K562 (cell line): ENCODE measurements around the gene CBX8. TPM values are rescaled to one million over a fixed set of nuclear protein-coding genes. Genes with fewer than 3 reads are reported as not detected.
A peak's percentile ranks its signal among the peaks of the same experiment; 100 is the strongest.

Experiments used
- ATAC-seq: fragments of 200-7000 bp; cut with Tn5 transposase; 3 replicates; pipeline ENCODE4 v1.9.1; 2020; ENCODE audit warnings: moderate library complexity
- BruUV-seq: library from RNA; stranded (reverse); fragments of 400-500 nt; replicated peaks from 2 replicates; lab custom pipeline; 2021; lab: Mats Ljungman, UMichigan
- CTCF ChIA-PET: fragments of 300-600 bp; formaldehyde crosslinking; extraction: SDS; loops from one replicate; lab custom pipeline; 2021; ENCODE audit warnings: low intra/inter-chr PET ratio; lab: Yijun Ruan, JAX
- POLR2A ChIA-PET: fragments of 300-600, 350-650 bp; sonication (Branson Sonifier 250); formaldehyde crosslinking; extraction: SDS; loops from one replicate; lab custom pipeline; 2021; ENCODE audit warnings: antibody characterized with exemption, inconsistent platforms; lab: Yijun Ruan, JAX
- DNase-seq, 4 experiments: peaks; one replicate each; pipeline versions ENCODE4 v3.0.0 to v3.0.0-alpha.2; 2011 to 2018; ENCODE audit warnings: low spot score in 3 of 4, mixed read lengths in 3 of 4; ENCODE audit errors: extremely low read depth in 1 of 4
- FAIRE-seq: peaks from 2 replicates; lab custom pipeline; 2011; peaks lifted over from hg19 to GRCh38; lab: Jason Lieb, UNC
- H2AFZ ChIP-seq: 2 replicates; pipeline ENCODE4 v1.6.0; 2011; ENCODE audit warnings: low read depth, low read length, control low read depth, inconsistent platforms
- H3K27ac ChIP-seq: fragments of 200-600 bp; 3 replicates; pipeline ENCODE4 v1.8.0; 2011; ENCODE audit warnings: low read depth, mild to moderate bottlenecking, control low read depth, inconsistent platforms, low read length, moderate library complexity, mixed read lengths; ENCODE audit errors: extremely low read depth
- H3K27me3 ChIP-seq, 2 experiments: fragments of 300-600 bp in 1 of 2; 2 replicates in 1 of 2; 3 replicates in 1 of 2; pipeline versions ENCODE4 v1.6.0 to v1.8.0; 2011; ENCODE audit warnings: inconsistent platforms in 2 of 2, low read length in 2 of 2, mild to moderate bottlenecking in 1 of 2, mixed read lengths in 1 of 2, moderate library complexity in 1 of 2; ENCODE audit not compliant: control insufficient read depth in 2 of 2, insufficient read depth in 2 of 2
- H3K36me3 ChIP-seq: fragments of 300-600 bp; 3 replicates; pipeline ENCODE4 v1.8.0; 2011; ENCODE audit warnings: mild to moderate bottlenecking, low read length, inconsistent platforms; ENCODE audit not compliant: control insufficient read depth, insufficient read depth
- H3K4me1 ChIP-seq, 2 experiments: fragments of 200-600 bp in 1 of 2; replicated peaks in 1 of 2; 2 replicates in 1 of 2; 3 replicates in 1 of 2; pipeline versions ENCODE4 v1.5.1 to v1.8.0; 2011; ENCODE audit warnings: inconsistent platforms in 2 of 2, low read length in 2 of 2, mild to moderate bottlenecking in 1 of 2, mixed read lengths in 1 of 2, moderate library complexity in 1 of 2; ENCODE audit not compliant: control insufficient read depth in 2 of 2, insufficient read depth in 2 of 2
- H3K4me2 ChIP-seq: 2 replicates; pipeline ENCODE4 v1.6.1; 2011; ENCODE audit warnings: low read length, control low read depth, inconsistent platforms, mixed read lengths; ENCODE audit not compliant: insufficient read depth
- H3K4me3 ChIP-seq: fragments of 200-600 bp; sonication (generic), shearing (Covaris generic); 2 replicates; pipeline ENCODE4 v1.5.1; 2016; ENCODE audit warnings: control low read depth, inconsistent platforms
- H3K79me2 ChIP-seq: fragments of 200-600 bp; 3 replicates; pipeline ENCODE4 v1.8.0; 2011; ENCODE audit warnings: low read length, inconsistent platforms; ENCODE audit not compliant: control insufficient read depth, insufficient read depth
- H3K9ac ChIP-seq, 2 experiments: 2 replicates each; pipeline versions ENCODE4 v1.6.0 to v1.6.1; 2011; ENCODE audit warnings: low read depth in 2 of 2, low read length in 2 of 2, control low read depth in 1 of 2, inconsistent platforms in 1 of 2, mild to moderate bottlenecking in 1 of 2, mixed read lengths in 1 of 2; ENCODE audit not compliant: insufficient read depth in 1 of 2
- H3K9me1 ChIP-seq: one replicate; pipeline ENCODE4 v1.6.0; 2011; ENCODE audit warnings: inconsistent platforms, mild to moderate bottlenecking, low read length, moderate library complexity; ENCODE audit not compliant: control insufficient read depth, insufficient read depth
- H3K9me3 ChIP-seq: replicated peaks from 2 replicates; pipeline ENCODE4 v1.5.1; 2011; ENCODE audit warnings: low read depth, low read length, inconsistent platforms; ENCODE audit not compliant: control insufficient read depth, insufficient read depth
- H4K20me1 ChIP-seq: replicated peaks from 2 replicates; pipeline ENCODE4 v1.6.1; 2011; ENCODE audit warnings: low read length, inconsistent platforms, mixed read lengths; ENCODE audit not compliant: control insufficient read depth, insufficient read depth
- CUX1 ChIP-seq: fragments of 200-800 bp; sonication (Bioruptor generic); IDR thresholded peaks from 2 replicates; pipeline ENCODE4 v1.6.1; 2016; ENCODE audit warnings: missing genetic modification characterization, missing compliant biosample characterization
- KLF13 ChIP-seq: fragments of 450-650 bp; IDR thresholded peaks from 2 replicates; pipeline ENCODE4 v1.6.1; 2016; ENCODE audit warnings: missing genetic modification characterization, low read depth, mild to moderate bottlenecking, missing compliant biosample characterization, moderate library complexity, borderline replicate concordance
- NR2F6 ChIP-seq: fragments of 450-650 bp; formaldehyde crosslinking; IDR thresholded peaks from 2 replicates; pipeline ENCODE4 v1.4.0; 2020; ENCODE audit warnings: mild to moderate bottlenecking
- NRF1 ChIP-seq, 2 experiments: fragments of 450-650 bp; IDR thresholded peaks in 1 of 2; conservative IDR thresholded peaks in 1 of 2; 2 replicates each; pipeline ENCODE4 v1.6.1; 2014; ENCODE audit warnings: mild to moderate bottlenecking in 2 of 2
- POLR2G ChIP-seq: fragments of 200-400 bp; formaldehyde crosslinking; IDR thresholded peaks from 2 replicates; pipeline ENCODE4 v1.6.1; 2017; ENCODE audit warnings: low read depth, mild to moderate bottlenecking, antibody characterized with exemption, low read length, moderate library complexity
- RBFOX2 ChIP-seq: fragments of 200-400 bp; formaldehyde crosslinking; IDR thresholded peaks from 2 replicates; pipeline ENCODE4 v1.6.1; 2017; ENCODE audit warnings: low read depth, mild to moderate bottlenecking, low read length, moderate library complexity
- SMARCE1 ChIP-seq: fragments of 450-650 bp; IDR thresholded peaks from 2 replicates; pipeline ENCODE4 v1.7.1; 2016; ENCODE audit warnings: mild to moderate bottlenecking
- SOX6 ChIP-seq: fragments of 450-650 bp; IDR thresholded peaks from 2 replicates; pipeline ENCODE4 v1.6.1; 2014; ENCODE audit warnings: mild to moderate bottlenecking
- SUPT5H ChIP-seq: fragments of 450-650 bp; IDR thresholded peaks from 2 replicates; pipeline ENCODE4 v1.6.1; 2016
- ZBTB1 ChIP-seq: sonication (generic); formaldehyde crosslinking; IDR thresholded peaks from 2 replicates; pipeline ENCODE4 v1.8.1; 2023; ENCODE audit warnings: missing genetic modification reagents, low read depth, mild to moderate bottlenecking, borderline replicate concordance
- ZNF175 ChIP-seq: fragments of 200-800 bp; sonication (Bioruptor generic); IDR thresholded peaks from 2 replicates; pipeline ENCODE4 v1.6.1; 2016; ENCODE audit warnings: low read depth, mild to moderate bottlenecking, missing genetic modification characterization, missing compliant biosample characterization
- ZNF431 ChIP-seq: sonication (generic); formaldehyde crosslinking; IDR thresholded peaks from 2 replicates; pipeline ENCODE4 v1.8.0; 2022; ENCODE audit warnings: mild to moderate bottlenecking, missing genetic modification reagents
- ZNF583 ChIP-seq: fragments of 250-450 bp; sonication (Bioruptor Pico); IDR thresholded peaks from 2 replicates; pipeline ENCODE4 v1.4.0; 2020
- WGBS: fragments of 100-300 bp; shearing (Covaris generic); methylation state at CpG from one replicate; pipeline ENCODE4 v1.1.6; 2016; ENCODE audit warnings: low coverage, mixed read lengths; ENCODE audit not compliant: insufficient coverage; ENCODE audit errors: missing lambda C conversion rate; 5-methylcytosine and 5-hydroxymethylcytosine counted together
- in situ Hi-C: fragments of 300-500 bp; cut with MboI; formaldehyde crosslinking; loops from 4 replicates; pipeline ENCODE4 v1.15.0; 2018; ENCODE audit warnings: inconsistent platforms, mixed read lengths
- intact Hi-C: fragments of 100-400 bp; cut with micrococcal nuclease; formaldehyde crosslinking; loops from 2 replicates; pipeline ENCODE4 v1.14.2; 2022
- polyA plus RNA-seq, 8 experiments: library from polyadenylated mRNA; depleted of rRNA in 4 of 8; stranded (reverse) in 5 of 8; unstranded in 3 of 8; fragments of >200 nt; fragmentation: Nextera tagmentation in 2 of 8; fragmentation: Illumina TruSeq in 1 of 8; extraction: Ambion mirVana in 2 of 8; extraction: Trizol in 1 of 8; gene quantifications; 2 replicates each; pipeline versions ENCODE4 v1.2.1 to v1.2.3, GENCODE V29; 2011 to 2014; ENCODE audit warnings: inconsistent platforms in 1 of 8, missing spikeins in 1 of 8
- total RNA-seq, 7 experiments: library from RNA; depleted of rRNA in 6 of 7; stranded (reverse); fragments of >200 nt in 6 of 7; fragmentation: Illumina TruSeq in 2 of 7; extraction: Trizol in 2 of 7; gene quantifications; 2 replicates each; pipeline versions ENCODE4 v1.2.1 to v1.2.3, GENCODE V29; 2011 to 2021; ENCODE audit warnings: low replicate concordance in 1 of 7
- TF ChIP-seq, protein P1 (sequence below): fragments of 250-450 bp; sonication (Bioruptor Pico); IDR thresholded peaks from 2 replicates; pipeline ENCODE4 v1.8.0; 2022; ENCODE audit warnings: inconsistent platforms, mild to moderate bottlenecking, moderate library complexity, borderline replicate concordance
- TF ChIP-seq, protein P2 (sequence below): fragments of 250-450 bp; sonication (Bioruptor Pico); IDR thresholded peaks from 2 replicates; pipeline ENCODE4 v1.8.0; 2021; ENCODE audit warnings: moderate library complexity, mild to moderate bottlenecking, inconsistent platforms

Gene CBX8
- total and polyA plus RNA-seq, 9 of the 15 experiments (the other 6 are each of a cell fraction or from before 2014, with no cell fraction given), result 0.08 to 11.9 (median 2.6) TPM

DNA sequence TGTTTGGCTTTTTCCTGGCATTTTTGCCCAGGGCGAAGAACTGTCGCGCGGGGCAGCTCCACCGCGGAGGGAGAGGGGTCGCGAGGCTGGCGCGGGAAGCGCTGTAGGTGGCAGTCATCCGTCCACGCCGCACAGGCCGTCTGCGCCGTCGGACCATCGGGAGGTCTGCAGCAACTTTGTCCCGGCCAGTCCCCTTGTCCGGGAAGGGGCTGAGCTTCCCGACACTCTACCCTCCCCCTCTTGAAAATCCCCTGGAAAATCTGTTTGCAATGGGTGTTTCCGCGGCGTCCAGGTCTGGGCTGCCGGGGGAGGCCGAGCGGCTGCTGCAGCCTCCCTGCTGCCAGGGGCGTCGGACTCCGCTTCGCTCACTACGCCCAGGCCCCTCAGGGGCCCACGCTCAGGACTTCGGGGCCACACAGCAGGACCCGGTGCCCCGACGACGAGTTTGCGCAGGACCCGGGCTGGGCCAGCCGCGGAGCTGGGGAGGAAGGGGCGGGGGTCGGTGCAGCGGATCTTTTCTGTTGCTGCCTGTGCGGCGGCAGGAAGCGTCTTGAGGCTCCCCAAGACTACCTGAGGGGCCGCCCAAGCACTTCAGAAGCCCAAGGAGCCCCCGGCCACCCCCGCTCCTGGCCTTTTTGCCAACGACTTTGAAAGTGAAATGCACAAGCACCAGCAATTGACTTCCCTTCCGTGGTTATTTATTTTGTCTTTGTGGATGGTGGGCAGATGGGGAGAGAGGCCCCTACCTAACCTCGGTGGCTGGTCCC is 44.7 kb upstream of the CBX8 start:
- H3K4me3 ChIP-seq, result no peak overlapping the region
- peaks cover 21% of the 10 kb centered on the region for H3K79me2 ChIP-seq
- H3K9ac ChIP-seq, result no peak overlapping the region; a peak in 1 of 4 replicates
- peaks cover 6% of the 10 kb centered on the region for H4K20me1 ChIP-seq
- H2AFZ ChIP-seq, result no peak overlapping the region
- no peaks in the 10 kb centered on the region for H3K9me3 ChIP-seq
- H3K36me3 ChIP-seq, result peaks cover 12% of the 10 kb centered on the region; the same call in 1 of the 3 replicates
- FAIRE-seq, result no peak
- intact Hi-C loops, result no loop called here
- in situ Hi-C loops, result no loop called here
- peaks cover 1% of the 10 kb centered on the region for H3K9me1 ChIP-seq
- 82% methylated on average over 10 of the region's 55 CpGs for WGBS
- ChIA-PET CTCF (no interaction called here), POLR2A (interaction anchor here (0.5 to 17.8 kb wide), 5 partner anchors 8 to 75 kb away, joined by 3 to 386 read pairs (median 4); no protein-coding TSS in a partner anchor)
- ATAC-seq, result no peak
- peaks cover 23 to 79% of the 10 kb centered on the region in 2 experiments for H3K4me1 ChIP-seq
- no peaks in the 10 kb centered on the region for H3K27me3 ChIP-seq
- H3K4me2 ChIP-seq, result no peak overlapping the region
- no peak for DNase-seq
- no TSS peak for BruUV-seq
- no peak overlapping the region for H3K27ac ChIP-seq
- TF ChIP-seq, protein P1, sequence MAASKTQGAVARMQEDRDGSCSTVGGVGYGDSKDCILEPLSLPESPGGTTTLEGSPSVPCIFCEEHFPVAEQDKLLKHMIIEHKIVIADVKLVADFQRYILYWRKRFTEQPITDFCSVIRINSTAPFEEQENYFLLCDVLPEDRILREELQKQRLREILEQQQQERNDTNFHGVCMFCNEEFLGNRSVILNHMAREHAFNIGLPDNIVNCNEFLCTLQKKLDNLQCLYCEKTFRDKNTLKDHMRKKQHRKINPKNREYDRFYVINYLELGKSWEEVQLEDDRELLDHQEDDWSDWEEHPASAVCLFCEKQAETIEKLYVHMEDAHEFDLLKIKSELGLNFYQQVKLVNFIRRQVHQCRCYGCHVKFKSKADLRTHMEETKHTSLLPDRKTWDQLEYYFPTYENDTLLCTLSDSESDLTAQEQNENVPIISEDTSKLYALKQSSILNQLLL (CRISPR knock-in tag), result no peak
- TF ChIP-seq POLR2G (peak; percentile 41; the same call in 1 of the 2 replicates), ZBTB1 (CRISPR knock-in tag) (no peak), NR2F6 (CRISPR knock-in tag) (no peak), SOX6 (no peak), SUPT5H (no peak), ZNF583 (no peak), SMARCE1 (no peak), NRF1 (conservative IDR thresholded peaks at IDR 0.05 in 1 of 2, IDR thresholded peaks at IDR 0.05 in 1 of 2) (no peak), ZNF175 (CRISPR knock-in tag) (no peak), ZNF431 (CRISPR knock-in tag) (no peak), KLF13 (no peak), RBFOX2 (0 out of 2 replicates have a peak, but pooled peaks have one; percentile 31), CUX1 (no peak)
- TF ChIP-seq, protein P2, sequence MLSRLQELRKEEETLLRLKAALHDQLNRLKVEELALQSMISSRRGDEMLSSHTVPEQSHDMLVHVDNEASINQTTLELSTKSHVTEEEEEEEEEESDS, result no peak
